Measurements from ENCODE around the gene THSD4. TPM values are rescaled to one million over a fixed set of nuclear protein-coding genes. Genes with fewer than 3 reads are reported as not detected.

THSD4 gene
- total and polyA plus RNA-seq, 2 of the 4 experiments (the other 2 are of a cell fraction), result 25.5 to 31.1 TPM

DNA sequence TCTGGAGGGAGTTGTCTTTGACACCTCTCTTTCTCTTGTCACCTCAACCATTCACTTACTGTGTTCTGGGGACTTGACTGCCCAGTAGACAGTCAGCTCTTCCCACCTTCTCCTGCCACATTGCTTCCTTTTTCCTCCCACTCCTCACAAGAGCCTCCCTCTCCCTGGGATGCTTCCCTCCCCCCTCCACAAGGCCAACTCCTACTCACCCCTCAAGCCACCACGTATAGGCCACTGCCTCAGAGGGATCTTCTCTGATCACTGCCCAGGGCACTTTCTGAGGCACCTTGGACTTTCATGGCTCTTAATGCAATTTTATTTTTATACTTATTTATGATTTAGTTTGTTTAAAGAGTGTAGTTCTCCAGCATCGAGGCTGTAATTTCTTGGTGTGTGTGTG, 23.2 kb downstream of the THSD4 start:
- H3K14ac ChIP-seq (replicated peaks; ENCODE audit: low read depth, low read length), result peak overlapping the region; percentile 35
- peaks cover 8% of the 10 kb centered on the region for H3K36me3 ChIP-seq (ENCODE audit: control insufficient read depth, insufficient read depth, low read length)
- H3K23ac ChIP-seq (ENCODE audit: low read depth, low read length), result peak overlapping the region; percentile 20; the same call in 1 of the 2 replicates
- H2AK5ac ChIP-seq (ENCODE audit: low read depth, low read length), result peak overlapping the region; percentile 68
- H2AK9ac ChIP-seq (replicated peaks; ENCODE audit: low read depth, low read length, poor library complexity), result no peak overlapping the region
- H2BK15ac ChIP-seq (ENCODE audit: low read depth, low read length), result peak overlapping the region; percentile 71; the same call in 1 of the 3 replicates
- no peaks in the 10 kb centered on the region for H3K9me3 ChIP-seq (ENCODE audit: control insufficient read depth, insufficient read depth, low read length)
- dilution Hi-C loops (cut with HindIII; ENCODE audit: low sequenced_read_pairs, unreplicated experiment), result no loop called here
- no peak overlapping the region for H3K9ac ChIP-seq (ENCODE audit: low read depth, low read length)
- no peak overlapping the region for H3K4me2 ChIP-seq (ENCODE audit: low read depth, low read length)
- no peak overlapping the region for H3K4me3 ChIP-seq (ENCODE audit: insufficient read depth, low read depth, low read length)
- peak overlapping the region in 1 of 2 experiments; percentile 19; a peak in 2 of 4 replicates for H4K8ac ChIP-seq (ENCODE audit: low read depth in 2 of 2, low read length in 2 of 2)
- BruUV-seq (replicated peaks), result no TSS peak
- WGBS, 2 experiments (ENCODE audit: extremely low coverage in 2 of 2, insufficient read length in 1 of 2), result no CpG with 5 or more reads among the region's 2 CpGs
- no peak overlapping the region for H3K56ac ChIP-seq (ENCODE audit: extremely low read depth, insufficient read depth, low read length)
- H3K27me3 ChIP-seq (ENCODE audit: control insufficient read depth, insufficient read depth, low read length), result no peaks in the 10 kb centered on the region
- TF ChIP-seq RFX5 (IDR thresholded peaks at IDR 0.05; ENCODE audit: low read depth, low read length), result no peak
- TF ChIP-seq RAD21 (IDR thresholded peaks at IDR 0.05; ENCODE audit: low read length), result no peak
- TF ChIP-seq, protein P1, sequence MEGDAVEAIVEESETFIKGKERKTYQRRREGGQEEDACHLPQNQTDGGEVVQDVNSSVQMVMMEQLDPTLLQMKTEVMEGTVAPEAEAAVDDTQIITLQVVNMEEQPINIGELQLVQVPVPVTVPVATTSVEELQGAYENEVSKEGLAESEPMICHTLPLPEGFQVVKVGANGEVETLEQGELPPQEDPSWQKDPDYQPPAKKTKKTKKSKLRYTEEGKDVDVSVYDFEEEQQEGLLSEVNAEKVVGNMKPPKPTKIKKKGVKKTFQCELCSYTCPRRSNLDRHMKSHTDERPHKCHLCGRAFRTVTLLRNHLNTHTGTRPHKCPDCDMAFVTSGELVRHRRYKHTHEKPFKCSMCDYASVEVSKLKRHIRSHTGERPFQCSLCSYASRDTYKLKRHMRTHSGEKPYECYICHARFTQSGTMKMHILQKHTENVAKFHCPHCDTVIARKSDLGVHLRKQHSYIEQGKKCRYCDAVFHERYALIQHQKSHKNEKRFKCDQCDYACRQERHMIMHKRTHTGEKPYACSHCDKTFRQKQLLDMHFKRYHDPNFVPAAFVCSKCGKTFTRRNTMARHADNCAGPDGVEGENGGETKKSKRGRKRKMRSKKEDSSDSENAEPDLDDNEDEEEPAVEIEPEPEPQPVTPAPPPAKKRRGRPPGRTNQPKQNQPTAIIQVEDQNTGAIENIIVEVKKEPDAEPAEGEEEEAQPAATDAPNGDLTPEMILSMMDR (conservative IDR thresholded peaks at IDR 0.05; ENCODE audit: low read depth, low read length), result no peak
- TF ChIP-seq, protein P2, sequence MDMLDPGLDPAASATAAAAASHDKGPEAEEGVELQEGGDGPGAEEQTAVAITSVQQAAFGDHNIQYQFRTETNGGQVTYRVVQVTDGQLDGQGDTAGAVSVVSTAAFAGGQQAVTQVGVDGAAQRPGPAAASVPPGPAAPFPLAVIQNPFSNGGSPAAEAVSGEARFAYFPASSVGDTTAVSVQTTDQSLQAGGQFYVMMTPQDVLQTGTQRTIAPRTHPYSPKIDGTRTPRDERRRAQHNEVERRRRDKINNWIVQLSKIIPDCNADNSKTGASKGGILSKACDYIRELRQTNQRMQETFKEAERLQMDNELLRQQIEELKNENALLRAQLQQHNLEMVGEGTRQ (IDR thresholded peaks at IDR 0.05; ENCODE audit: low read depth, low read length), result no peak
- no peak for TF ChIP-seq CHD1 (IDR thresholded peaks at IDR 0.05; ENCODE audit: low read depth, low read length)
- no peak for TF ChIP-seq RCOR1 (IDR thresholded peaks at IDR 0.05; ENCODE audit: insufficient replicate concordance, low read length)
- TF ChIP-seq MAFK (IDR thresholded peaks at IDR 0.05; ENCODE audit: low read depth, low read length), result no peak
- TF ChIP-seq BHLHE40 (IDR thresholded peaks at IDR 0.05; ENCODE audit: low read depth, low read length), result no peak
- no peak for TF ChIP-seq MXI1 (IDR thresholded peaks at IDR 0.05; ENCODE audit: borderline replicate concordance, low read depth, low read length)
- no peak for TF ChIP-seq SMC3 (IDR thresholded peaks at IDR 0.05; ENCODE audit: low read depth, low read length)
- no peak for TF ChIP-seq CEBPB (IDR thresholded peaks at IDR 0.05; ENCODE audit: low read depth, low read length)
- no peak for TF ChIP-seq NFE2L2 (IDR thresholded peaks at IDR 0.05; ENCODE audit: low read depth, low read length)
- TF ChIP-seq MAZ (IDR thresholded peaks at IDR 0.05; ENCODE audit: borderline replicate concordance, low read depth, low read length), result no peak
- no peak for TF ChIP-seq POLR2A (IDR thresholded peaks at IDR 0.05; ENCODE audit: low read depth, low read length)
- TF ChIP-seq FOS (IDR thresholded peaks at IDR 0.05; ENCODE audit: low read depth, low read length), result no peak
- TF ChIP-seq, protein P3, sequence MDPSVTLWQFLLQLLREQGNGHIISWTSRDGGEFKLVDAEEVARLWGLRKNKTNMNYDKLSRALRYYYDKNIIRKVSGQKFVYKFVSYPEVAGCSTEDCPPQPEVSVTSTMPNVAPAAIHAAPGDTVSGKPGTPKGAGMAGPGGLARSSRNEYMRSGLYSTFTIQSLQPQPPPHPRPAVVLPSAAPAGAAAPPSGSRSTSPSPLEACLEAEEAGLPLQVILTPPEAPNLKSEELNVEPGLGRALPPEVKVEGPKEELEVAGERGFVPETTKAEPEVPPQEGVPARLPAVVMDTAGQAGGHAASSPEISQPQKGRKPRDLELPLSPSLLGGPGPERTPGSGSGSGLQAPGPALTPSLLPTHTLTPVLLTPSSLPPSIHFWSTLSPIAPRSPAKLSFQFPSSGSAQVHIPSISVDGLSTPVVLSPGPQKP (IDR thresholded peaks at IDR 0.05; ENCODE audit: borderline replicate concordance, low read depth, low read length), result no peak
- H4K20me1 ChIP-seq (ENCODE audit: insufficient read depth, low read length), result no peaks in the 10 kb centered on the region
- peak overlapping the region; percentile 75; the same call in 1 of the 2 replicates for H4K91ac ChIP-seq (ENCODE audit: insufficient read depth, low read depth, low read length)
- intact Hi-C loops (cut with micrococcal nuclease), result no loop called here
- peaks cover 21% of the 10 kb centered on the region for H3K9me1 ChIP-seq (ENCODE audit: insufficient read depth, low read length)
- H4K5ac ChIP-seq (ENCODE audit: low read depth, low read length), result no peak overlapping the region
- H3K27ac ChIP-seq (ENCODE audit: insufficient read depth, low read length), result 0 out of 2 replicates have a peak overlapping the region, but pooled peaks have one; percentile 26
- H3K79me1 ChIP-seq (ENCODE audit: low read depth in 1 of 2, low read length in 2 of 2), result peaks cover 24 to 70% of the 10 kb centered on the region in 2 experiments
- ATAC-seq (ENCODE audit: low read depth) (no peak), DNase-seq (no peak)
- no peak overlapping the region for H3K18ac ChIP-seq (ENCODE audit: low read depth, low read length)
- ChIA-PET POLR2A (ENCODE audit: unreplicated experiment) (no interaction called here), CTCF (no interaction called here)
- peak overlapping the region; percentile 14; the same call in 1 of the 2 replicates for H2BK20ac ChIP-seq (ENCODE audit: low read depth, low read length)
- peaks cover 14% of the 10 kb centered on the region for H3K4me1 ChIP-seq (ENCODE audit: control insufficient read depth, insufficient read depth, low read length)
- peak overlapping the region; percentile 45; the same call in 1 of the 2 replicates for H3K4ac ChIP-seq (ENCODE audit: low read depth, low read length)
- H2BK120ac ChIP-seq (ENCODE audit: low read depth, low read length), result peak overlapping the region; percentile 39
- in situ Hi-C loops (cut with MboI; ENCODE audit: low sequenced_read_pairs), result no loop called here
- H2AFZ ChIP-seq (replicated peaks; ENCODE audit: low read length, poor library complexity), result no peak overlapping the region
- H2BK5ac ChIP-seq (ENCODE audit: low read depth, low read length, poor library complexity, severe bottlenecking), result no peak overlapping the region

Data from IMR-90 (cell line).